ENCODE data around the gene AKAP6. TPM values are rescaled to one million over a fixed set of nuclear protein-coding genes. Genes with fewer than 3 reads are reported as not detected.

The AKAP6 gene
- total and polyA plus RNA-seq, 2 experiments from 2014 or later, result 0.38 to 0.42 TPM

DNA sequence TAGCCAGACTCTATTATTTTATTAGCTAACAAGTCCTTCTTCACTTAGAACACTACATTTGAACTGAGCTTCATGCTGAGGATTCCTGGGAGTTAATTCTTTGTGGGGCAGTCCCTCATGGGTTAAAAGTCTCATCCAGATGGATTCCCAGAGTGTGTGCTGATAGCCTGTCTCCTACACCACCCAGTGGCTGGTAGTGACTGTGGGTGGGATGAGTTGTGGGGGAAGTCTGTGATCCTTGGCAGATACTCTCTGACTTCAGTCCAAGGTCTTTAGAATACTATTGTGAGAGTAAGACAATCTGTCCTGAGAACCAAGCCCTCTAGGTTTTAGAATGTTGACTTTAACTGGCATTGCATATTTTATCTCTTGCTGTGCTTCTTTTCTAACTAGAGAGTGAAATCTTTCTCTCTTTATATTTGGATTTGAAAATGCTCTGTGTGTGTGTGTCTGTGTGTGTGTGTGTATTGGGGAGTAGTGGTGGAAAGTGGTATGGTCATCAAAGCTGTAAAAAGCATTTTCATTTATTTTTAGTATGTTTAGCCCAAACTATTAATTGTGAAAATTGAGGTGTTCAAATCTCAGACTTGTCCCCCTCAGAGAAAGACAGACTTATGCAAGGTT is 37.3 kb downstream of the AKAP6 start:
- no peaks in the 10 kb centered on the region for H3K36me3 Mint-ChIP-seq (ENCODE audit: low read depth)
- H3K4me2 ChIP-seq, result 0 out of 2 replicates have a peak overlapping the region, but pooled peaks have one; percentile 26
- H3K9me3 Mint-ChIP-seq, result no peaks in the 10 kb centered on the region
- no peaks in the 10 kb centered on the region for H3K27me3 ChIP-seq (ENCODE audit: insufficient read depth)
- H3K27ac Mint-ChIP-seq, result no peak overlapping the region; the same call in 1 of the 2 replicates
- DNase-seq (ENCODE audit: low spot score) (peak; percentile 17), ATAC-seq (peak; percentile 83)
- no peaks in the 10 kb centered on the region for H4K20me1 ChIP-seq (replicated peaks; ENCODE audit: insufficient read depth)
- no peak for TF ChIP-seq ZNF331 (CRISPR knock-in tag; IDR thresholded peaks at IDR 0.05; ENCODE audit: low read depth)
- TF ChIP-seq, protein P1, sequence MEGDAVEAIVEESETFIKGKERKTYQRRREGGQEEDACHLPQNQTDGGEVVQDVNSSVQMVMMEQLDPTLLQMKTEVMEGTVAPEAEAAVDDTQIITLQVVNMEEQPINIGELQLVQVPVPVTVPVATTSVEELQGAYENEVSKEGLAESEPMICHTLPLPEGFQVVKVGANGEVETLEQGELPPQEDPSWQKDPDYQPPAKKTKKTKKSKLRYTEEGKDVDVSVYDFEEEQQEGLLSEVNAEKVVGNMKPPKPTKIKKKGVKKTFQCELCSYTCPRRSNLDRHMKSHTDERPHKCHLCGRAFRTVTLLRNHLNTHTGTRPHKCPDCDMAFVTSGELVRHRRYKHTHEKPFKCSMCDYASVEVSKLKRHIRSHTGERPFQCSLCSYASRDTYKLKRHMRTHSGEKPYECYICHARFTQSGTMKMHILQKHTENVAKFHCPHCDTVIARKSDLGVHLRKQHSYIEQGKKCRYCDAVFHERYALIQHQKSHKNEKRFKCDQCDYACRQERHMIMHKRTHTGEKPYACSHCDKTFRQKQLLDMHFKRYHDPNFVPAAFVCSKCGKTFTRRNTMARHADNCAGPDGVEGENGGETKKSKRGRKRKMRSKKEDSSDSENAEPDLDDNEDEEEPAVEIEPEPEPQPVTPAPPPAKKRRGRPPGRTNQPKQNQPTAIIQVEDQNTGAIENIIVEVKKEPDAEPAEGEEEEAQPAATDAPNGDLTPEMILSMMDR (conservative IDR thresholded peaks at IDR 0.05; ENCODE audit: low read depth in 2 of 2), result peak in 1 of 2 experiments; percentile 43; a peak in 2 of 4 replicates
- H3K4me1 ChIP-seq (ENCODE audit: insufficient read depth), result peaks cover 33% of the 10 kb centered on the region
- peaks cover 6% of the 10 kb centered on the region; the same call in 1 of the 2 replicates for H3K9me2 ChIP-seq (ENCODE audit: insufficient read depth)
- no peaks in the 10 kb centered on the region for H3F3A ChIP-seq (replicated peaks; ENCODE audit: low read depth)
- no peaks in the 10 kb centered on the region for H3K27me3 Mint-ChIP-seq (ENCODE audit: insufficient read depth, low read depth, poor library complexity)
- no peak overlapping the region for H3K4me3 Mint-ChIP-seq
- no peak overlapping the region for H3K27ac ChIP-seq (ENCODE audit: low read depth)
- no peak overlapping the region for H3K4me3 ChIP-seq
- H2AFZ ChIP-seq, result 0 out of 2 replicates have a peak overlapping the region, but pooled peaks have one; percentile 58
- H3K79me2 ChIP-seq (replicated peaks; ENCODE audit: insufficient read depth), result no peaks in the 10 kb centered on the region
- no peaks in the 10 kb centered on the region for H3K36me3 ChIP-seq (ENCODE audit: insufficient read depth)
- peaks cover 27% of the 10 kb centered on the region for H3K4me1 Mint-ChIP-seq

DNA sequence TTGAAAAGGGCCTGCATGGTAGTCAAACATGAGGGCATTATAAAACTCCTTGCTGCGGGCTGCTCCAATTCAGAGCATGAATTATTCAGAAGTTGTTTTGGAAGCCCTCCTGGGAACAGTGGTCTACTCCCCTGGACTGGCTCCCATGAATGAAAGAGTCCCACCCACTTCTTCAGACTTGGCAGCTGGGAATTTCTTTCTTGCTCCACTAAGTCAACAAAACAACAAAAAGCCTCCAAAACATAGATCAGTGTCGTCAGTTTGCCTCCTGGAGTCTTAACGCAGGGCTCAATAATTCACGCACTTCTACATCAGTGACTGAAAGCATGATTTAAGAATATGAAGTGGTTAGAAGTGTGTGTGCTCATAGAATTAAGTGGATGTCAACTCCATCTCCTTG is 37.9 kb downstream of the AKAP6 start:
- no peak overlapping the region for H3K4me3 Mint-ChIP-seq
- Histone ChIP-seq H3K36me3 (ENCODE audit: insufficient read depth) (no peaks in the 10 kb centered on the region), H3K27me3 (ENCODE audit: insufficient read depth) (no peaks in the 10 kb centered on the region), H3K27ac (ENCODE audit: low read depth) (no peak overlapping the region), H3K4me2 (no peak overlapping the region), H3F3A (replicated peaks; ENCODE audit: low read depth) (no peaks in the 10 kb centered on the region), H3K79me2 (replicated peaks; ENCODE audit: insufficient read depth) (no peaks in the 10 kb centered on the region), H4K20me1 (replicated peaks; ENCODE audit: insufficient read depth) (no peaks in the 10 kb centered on the region; the same call in 1 of the 2 replicates), H3K9me2 (ENCODE audit: insufficient read depth) (peaks cover 6% of the 10 kb centered on the region; the same call in 1 of the 2 replicates), H3K4me1 (ENCODE audit: insufficient read depth) (peaks cover 28% of the 10 kb centered on the region), H2AFZ (0 out of 2 replicates have a peak overlapping the region, but pooled peaks have one; percentile 58), H3K4me3 (no peak overlapping the region)
- no peaks in the 10 kb centered on the region for H3K27me3 Mint-ChIP-seq (ENCODE audit: insufficient read depth, low read depth, poor library complexity)
- no peaks in the 10 kb centered on the region for H3K36me3 Mint-ChIP-seq (ENCODE audit: low read depth)
- no peak overlapping the region; the same call in 1 of the 2 replicates for H3K27ac Mint-ChIP-seq
- no peaks in the 10 kb centered on the region for H3K9me3 Mint-ChIP-seq
- DNase-seq (ENCODE audit: low spot score) (no peak), ATAC-seq (no peak)
- peaks cover 24% of the 10 kb centered on the region for H3K4me1 Mint-ChIP-seq
- no peak for TF ChIP-seq JUNB (IDR thresholded peaks at IDR 0.05; ENCODE audit: unreplicated experiment)
- TF ChIP-seq, protein P2, sequence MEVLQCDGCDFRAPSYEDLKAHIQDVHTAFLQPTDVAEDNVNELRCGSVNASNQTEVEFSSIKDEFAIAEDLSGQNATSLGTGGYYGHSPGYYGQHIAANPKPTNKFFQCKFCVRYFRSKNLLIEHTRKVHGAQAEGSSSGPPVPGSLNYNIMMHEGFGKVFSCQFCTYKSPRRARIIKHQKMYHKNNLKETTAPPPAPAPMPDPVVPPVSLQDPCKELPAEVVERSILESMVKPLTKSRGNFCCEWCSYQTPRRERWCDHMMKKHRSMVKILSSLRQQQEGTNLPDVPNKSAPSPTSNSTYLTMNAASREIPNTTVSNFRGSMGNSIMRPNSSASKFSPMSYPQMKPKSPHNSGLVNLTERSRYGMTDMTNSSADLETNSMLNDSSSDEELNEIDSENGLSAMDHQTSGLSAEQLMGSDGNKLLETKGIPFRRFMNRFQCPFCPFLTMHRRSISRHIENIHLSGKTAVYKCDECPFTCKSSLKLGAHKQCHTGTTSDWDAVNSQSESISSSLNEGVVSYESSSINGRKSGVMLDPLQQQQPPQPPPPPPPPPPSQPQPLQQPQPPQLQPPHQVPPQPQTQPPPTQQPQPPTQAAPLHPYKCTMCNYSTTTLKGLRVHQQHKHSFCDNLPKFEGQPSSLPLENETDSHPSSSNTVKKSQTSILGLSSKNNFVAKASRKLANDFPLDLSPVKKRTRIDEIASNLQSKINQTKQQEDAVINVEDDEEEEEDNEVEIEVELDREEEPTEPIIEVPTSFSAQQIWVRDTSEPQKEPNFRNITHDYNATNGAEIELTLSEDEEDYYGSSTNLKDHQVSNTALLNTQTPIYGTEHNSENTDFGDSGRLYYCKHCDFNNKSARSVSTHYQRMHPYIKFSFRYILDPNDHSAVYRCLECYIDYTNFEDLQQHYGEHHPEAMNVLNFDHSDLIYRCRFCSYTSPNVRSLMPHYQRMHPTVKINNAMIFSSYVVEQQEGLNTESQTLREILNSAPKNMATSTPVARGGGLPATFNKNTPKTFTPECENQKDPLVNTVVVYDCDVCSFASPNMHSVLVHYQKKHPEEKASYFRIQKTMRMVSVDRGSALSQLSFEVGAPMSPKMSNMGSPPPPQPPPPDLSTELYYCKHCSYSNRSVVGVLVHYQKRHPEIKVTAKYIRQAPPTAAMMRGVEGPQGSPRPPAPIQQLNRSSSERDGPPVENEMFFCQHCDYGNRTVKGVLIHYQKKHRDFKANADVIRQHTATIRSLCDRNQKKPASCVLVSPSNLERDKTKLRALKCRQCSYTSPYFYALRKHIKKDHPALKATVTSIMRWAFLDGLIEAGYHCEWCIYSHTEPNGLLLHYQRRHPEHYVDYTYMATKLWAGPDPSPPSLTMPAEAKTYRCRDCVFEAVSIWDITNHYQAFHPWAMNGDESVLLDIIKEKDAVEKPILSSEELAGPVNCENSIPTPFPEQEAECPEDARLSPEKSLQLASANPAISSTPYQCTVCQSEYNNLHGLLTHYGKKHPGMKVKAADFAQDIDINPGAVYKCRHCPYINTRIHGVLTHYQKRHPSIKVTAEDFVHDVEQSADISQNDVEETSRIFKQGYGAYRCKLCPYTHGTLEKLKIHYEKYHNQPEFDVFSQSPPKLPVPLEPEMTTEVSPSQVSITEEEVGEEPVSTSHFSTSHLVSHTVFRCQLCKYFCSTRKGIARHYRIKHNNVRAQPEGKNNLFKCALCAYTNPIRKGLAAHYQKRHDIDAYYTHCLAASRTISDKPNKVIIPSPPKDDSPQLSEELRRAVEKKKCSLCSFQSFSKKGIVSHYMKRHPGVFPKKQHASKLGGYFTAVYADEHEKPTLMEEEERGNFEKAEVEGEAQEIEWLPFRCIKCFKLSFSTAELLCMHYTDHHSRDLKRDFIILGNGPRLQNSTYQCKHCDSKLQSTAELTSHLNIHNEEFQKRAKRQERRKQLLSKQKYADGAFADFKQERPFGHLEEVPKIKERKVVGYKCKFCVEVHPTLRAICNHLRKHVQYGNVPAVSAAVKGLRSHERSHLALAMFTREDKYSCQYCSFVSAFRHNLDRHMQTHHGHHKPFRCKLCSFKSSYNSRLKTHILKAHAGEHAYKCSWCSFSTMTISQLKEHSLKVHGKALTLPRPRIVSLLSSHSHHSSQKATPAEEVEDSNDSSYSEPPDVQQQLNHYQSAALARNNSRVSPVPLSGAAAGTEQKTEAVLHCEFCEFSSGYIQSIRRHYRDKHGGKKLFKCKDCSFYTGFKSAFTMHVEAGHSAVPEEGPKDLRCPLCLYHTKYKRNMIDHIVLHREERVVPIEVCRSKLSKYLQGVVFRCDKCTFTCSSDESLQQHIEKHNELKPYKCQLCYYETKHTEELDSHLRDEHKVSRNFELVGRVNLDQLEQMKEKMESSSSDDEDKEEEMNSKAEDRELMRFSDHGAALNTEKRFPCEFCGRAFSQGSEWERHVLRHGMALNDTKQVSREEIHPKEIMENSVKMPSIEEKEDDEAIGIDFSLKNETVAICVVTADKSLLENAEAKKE (CRISPR knock-in tag; IDR thresholded peaks at IDR 0.05), result no peak
- TF ChIP-seq, protein P3, sequence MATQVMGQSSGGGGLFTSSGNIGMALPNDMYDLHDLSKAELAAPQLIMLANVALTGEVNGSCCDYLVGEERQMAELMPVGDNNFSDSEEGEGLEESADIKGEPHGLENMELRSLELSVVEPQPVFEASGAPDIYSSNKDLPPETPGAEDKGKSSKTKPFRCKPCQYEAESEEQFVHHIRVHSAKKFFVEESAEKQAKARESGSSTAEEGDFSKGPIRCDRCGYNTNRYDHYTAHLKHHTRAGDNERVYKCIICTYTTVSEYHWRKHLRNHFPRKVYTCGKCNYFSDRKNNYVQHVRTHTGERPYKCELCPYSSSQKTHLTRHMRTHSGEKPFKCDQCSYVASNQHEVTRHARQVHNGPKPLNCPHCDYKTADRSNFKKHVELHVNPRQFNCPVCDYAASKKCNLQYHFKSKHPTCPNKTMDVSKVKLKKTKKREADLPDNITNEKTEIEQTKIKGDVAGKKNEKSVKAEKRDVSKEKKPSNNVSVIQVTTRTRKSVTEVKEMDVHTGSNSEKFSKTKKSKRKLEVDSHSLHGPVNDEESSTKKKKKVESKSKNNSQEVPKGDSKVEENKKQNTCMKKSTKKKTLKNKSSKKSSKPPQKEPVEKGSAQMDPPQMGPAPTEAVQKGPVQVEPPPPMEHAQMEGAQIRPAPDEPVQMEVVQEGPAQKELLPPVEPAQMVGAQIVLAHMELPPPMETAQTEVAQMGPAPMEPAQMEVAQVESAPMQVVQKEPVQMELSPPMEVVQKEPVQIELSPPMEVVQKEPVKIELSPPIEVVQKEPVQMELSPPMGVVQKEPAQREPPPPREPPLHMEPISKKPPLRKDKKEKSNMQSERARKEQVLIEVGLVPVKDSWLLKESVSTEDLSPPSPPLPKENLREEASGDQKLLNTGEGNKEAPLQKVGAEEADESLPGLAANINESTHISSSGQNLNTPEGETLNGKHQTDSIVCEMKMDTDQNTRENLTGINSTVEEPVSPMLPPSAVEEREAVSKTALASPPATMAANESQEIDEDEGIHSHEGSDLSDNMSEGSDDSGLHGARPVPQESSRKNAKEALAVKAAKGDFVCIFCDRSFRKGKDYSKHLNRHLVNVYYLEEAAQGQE (IDR thresholded peaks at IDR 0.05; ENCODE audit: unreplicated experiment), result no peak
- no peak for TF ChIP-seq ZNF114 (CRISPR knock-in tag; IDR thresholded peaks at IDR 0.05)
- TF ChIP-seq, protein P1 (conservative IDR thresholded peaks at IDR 0.05; ENCODE audit: low read depth in 2 of 2), result no peak

All from GM23338 (cell line).